DND-41 (cell line): ENCODE results near the gene PCGF5.

Experiments
- EZH2 ChIP-seq: IDR thresholded peaks from 3 replicates; pipeline ENCODE4 v1.6.1; 2012; ENCODE audit warnings: borderline replicate concordance, low read depth, mild to moderate bottlenecking, moderate library complexity, low read length, inconsistent platforms; ENCODE audit not compliant: severe bottlenecking
- TF ChIP-seq, protein P1 (sequence below): IDR thresholded peaks from 2 replicates; pipeline ENCODE4 v1.5.1; 2012; ENCODE audit warnings: borderline replicate concordance, low read length, moderate library complexity, mild to moderate bottlenecking; ENCODE audit not compliant: poor library complexity, severe bottlenecking; ENCODE audit errors: extremely low read depth

DNA sequence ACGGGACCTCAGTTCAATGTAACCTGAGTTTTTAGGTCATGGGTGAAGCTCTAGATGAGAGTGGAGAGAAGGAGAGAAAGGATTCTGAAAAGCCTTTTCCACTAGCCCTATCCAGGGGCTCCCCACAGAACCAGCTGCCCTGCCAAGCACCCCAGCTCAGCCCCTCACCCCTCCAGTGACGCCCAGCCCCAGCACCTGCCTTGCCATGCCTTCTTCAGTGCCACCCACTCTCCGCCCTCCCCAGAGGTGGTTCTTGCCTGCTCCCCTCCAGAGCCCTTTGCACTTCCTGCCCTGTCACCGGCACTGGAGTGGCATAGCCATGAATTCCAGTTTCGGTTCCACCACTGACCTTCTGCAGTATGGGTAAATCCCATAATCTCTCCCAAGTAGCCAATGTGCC is 70.1 kb downstream of the PCGF5 start:
- no peak for TF ChIP-seq EZH2
- TF ChIP-seq, protein P1, sequence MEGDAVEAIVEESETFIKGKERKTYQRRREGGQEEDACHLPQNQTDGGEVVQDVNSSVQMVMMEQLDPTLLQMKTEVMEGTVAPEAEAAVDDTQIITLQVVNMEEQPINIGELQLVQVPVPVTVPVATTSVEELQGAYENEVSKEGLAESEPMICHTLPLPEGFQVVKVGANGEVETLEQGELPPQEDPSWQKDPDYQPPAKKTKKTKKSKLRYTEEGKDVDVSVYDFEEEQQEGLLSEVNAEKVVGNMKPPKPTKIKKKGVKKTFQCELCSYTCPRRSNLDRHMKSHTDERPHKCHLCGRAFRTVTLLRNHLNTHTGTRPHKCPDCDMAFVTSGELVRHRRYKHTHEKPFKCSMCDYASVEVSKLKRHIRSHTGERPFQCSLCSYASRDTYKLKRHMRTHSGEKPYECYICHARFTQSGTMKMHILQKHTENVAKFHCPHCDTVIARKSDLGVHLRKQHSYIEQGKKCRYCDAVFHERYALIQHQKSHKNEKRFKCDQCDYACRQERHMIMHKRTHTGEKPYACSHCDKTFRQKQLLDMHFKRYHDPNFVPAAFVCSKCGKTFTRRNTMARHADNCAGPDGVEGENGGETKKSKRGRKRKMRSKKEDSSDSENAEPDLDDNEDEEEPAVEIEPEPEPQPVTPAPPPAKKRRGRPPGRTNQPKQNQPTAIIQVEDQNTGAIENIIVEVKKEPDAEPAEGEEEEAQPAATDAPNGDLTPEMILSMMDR, result no peak
